ENCODE measurements around the gene IFITM1. TPM values are rescaled to one million over a fixed set of nuclear protein-coding genes. Genes with fewer than 3 reads are reported as not detected.
"Not testable (repeated sequence)": the region's sequence is repeated elsewhere in the genome, so short reads cannot be mapped to it uniquely, and the experiment has no call there.

The IFITM1 gene
- total RNA-seq, 2 experiments from 2014 or later: 459 to 909 TPM

DNA sequence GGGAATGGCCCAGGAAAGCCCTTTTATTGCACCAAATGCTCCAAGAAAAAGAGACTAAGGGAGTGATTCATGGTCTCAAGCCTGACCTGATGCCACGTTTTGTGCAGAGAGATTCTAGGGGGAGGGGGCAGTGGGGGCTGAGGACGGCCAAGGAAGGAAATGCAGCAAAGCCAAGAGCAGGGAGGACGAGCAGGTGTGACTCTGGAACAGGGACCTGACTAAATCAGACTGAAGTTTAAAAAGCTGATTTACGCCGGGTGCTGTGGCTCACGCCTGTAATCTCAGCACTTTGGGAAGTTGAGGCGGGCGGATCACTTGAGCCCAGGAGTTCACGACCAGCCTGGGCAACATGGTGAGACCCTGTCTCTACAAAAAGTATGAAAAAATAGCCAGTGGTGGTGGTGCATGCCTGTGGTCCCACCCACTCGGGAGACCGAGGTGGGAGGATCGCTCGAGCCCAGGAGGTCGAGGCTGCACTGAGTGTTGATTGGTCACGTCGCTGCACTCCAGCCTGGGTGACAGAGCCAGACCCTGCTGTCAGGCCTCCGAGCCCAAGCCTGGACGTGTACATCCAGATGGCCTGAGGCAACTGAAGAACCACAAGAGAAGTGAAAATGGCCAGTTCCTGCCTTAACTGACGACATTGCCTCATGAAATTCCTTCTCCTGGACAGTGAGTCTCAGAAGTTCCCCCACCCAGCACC lies 17.7 kb downstream of the IFITM1 start:
- peak overlapping the region; percentile 64 for H3K27ac Mint-ChIP-seq
- H3K27me3 Mint-ChIP-seq: peaks cover 20% of the 10 kb centered on the region
- CTCF ChIA-PET: interaction anchor here (1.3 kb wide), 1 partner anchor 18 kb away, joined by 3 read pairs; no protein-coding TSS in a partner anchor
- H3K4me1 Mint-ChIP-seq: peaks cover 58% of the 10 kb centered on the region
- ATAC-seq (no peak), DNase-seq (peak; percentile 45)
- no peaks in the 10 kb centered on the region for H3K9me3 Mint-ChIP-seq (ENCODE audit: low read depth)
- H3K4me3 Mint-ChIP-seq: no peak overlapping the region
- peaks cover 2% of the 10 kb centered on the region for H3K36me3 Mint-ChIP-seq

DNA sequence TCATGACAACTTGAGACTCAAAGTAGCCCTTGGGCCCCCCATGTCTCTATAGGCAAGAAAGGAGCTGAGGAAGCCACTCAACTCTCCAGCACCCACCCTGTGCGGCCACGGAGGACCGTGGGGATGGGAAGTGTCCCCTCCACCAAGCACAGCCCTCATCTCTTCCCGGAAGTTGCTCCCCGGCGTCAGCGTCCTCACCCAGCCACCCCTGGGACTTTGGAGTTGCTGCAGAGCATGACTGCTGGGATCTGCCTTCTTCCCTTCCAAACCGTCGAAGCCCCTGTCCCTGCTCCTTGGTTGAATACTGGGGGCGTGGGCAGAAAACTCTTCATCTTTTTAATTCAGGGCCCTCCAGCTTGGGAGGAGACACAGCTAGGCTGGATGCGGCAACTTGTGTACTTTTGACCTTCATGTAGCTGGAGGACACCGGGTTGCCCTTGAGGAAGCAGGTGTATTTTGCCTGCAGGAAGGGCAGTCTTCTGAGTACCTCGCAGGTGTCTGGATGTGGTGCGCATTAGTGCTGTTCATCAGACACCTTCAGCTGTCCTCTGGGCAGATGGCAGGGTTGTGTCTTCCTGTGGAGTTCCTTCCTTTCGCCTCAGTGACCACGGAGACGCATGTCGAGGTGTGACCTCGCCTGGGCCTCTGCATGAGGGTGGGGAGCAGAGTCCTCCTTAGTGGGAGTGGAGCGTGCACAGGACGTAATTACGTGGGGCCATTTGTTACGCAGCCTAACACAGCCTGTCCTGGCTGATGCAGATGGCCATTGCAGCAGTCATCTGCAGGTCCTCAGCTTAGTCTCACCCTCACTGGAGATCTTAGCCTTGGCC lies 19.0 kb downstream of the IFITM1 start:
- peaks cover 20% of the 10 kb centered on the region for H3K27me3 Mint-ChIP-seq
- no peak overlapping the region for H3K27ac Mint-ChIP-seq
- H3K4me3 Mint-ChIP-seq: no peak overlapping the region
- ATAC-seq: no peak
- peaks cover 46% of the 10 kb centered on the region for H3K4me1 Mint-ChIP-seq
- CTCF ChIA-PET: interaction anchor here (0.9 to 1.3 kb wide), 2 partner anchors 16 to 64 kb away, joined by 3 to 4 read pairs; no protein-coding TSS in a partner anchor
- peaks cover 2% of the 10 kb centered on the region for H3K36me3 Mint-ChIP-seq
- no peak for DNase-seq
- no peaks in the 10 kb centered on the region for H3K9me3 Mint-ChIP-seq (ENCODE audit: low read depth)

DNA sequence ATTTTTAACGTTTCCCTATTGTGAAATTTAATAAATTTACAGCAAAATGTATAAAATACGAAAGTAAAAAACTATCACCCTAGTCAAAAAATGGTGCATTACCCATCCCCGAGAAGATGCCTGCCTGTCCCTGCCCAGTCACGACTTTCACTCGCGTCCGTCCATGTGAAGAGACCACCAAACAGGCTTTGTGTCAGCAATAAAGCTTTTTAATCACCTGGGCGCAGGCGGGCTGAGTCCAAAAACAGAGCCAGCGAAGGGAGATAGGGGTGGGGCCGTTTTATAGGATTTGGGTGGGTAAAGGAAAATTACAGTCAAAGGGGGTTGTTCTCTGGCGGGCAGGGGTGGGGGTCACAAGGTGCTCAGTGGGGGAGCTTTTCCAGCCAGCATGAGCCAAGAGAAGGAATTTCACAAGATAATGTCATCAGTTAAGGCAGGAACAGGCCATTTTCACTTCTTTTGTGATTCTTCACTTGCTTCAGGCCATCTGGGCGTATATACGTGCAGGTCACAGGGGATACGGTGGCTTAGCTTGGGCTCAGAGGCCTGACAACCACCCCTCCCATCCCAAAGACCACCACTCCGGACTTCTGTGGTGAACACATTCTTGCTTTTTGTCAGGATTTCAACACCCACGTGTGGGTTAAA lies 19.9 kb downstream of the IFITM1 start:
- DNase-seq; H3K9me3 Mint-ChIP-seq (ENCODE audit: low read depth); H3K27ac Mint-ChIP-seq; H3K4me3 Mint-ChIP-seq; ATAC-seq; H3K36me3 Mint-ChIP-seq; CTCF ChIA-PET: not testable (repeated sequence)
- H3K4me1 Mint-ChIP-seq: peaks cover 40% of the 10 kb centered on the region
- peaks cover 20% of the 10 kb centered on the region for H3K27me3 Mint-ChIP-seq

DNA sequence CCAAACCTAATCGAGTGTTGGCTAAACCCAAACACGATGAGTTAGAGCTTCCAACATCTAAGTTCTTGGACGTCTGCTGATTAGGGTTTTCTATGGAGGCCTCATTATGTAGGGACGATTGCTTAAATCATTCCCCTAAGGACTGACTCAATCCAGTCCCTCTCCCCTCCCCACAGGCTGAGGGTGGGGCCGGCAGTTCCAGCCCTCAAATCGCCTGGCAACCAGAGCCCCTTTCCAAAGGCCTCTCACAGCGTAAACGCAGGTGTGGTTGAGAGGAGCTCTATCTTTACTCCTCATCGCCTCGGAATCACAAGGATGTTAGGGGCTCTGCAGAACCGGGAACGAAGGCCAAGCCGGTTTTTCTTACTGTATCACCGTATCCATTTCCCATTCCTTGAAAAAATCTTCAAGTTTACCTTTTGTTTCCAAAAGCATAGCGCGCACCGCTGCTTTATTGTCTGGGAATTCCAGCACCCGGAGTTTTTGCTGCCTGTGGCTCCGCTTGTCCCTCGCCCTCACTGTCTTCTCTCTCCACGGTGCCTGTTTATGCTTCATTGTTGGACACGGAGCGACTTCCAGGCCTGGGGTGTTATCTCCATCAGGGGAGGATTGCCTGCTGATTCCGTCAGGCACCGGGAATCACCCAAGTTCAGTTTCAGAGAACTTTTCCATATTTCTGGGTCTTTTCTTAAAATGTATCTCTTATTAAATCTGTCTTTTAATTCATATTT lies 20.6 kb downstream of the IFITM1 start:
- ATAC-seq: no peak
- Mint-ChIP-seq H3K4me3 (no peak overlapping the region), H3K9me3 (ENCODE audit: low read depth) (no peaks in the 10 kb centered on the region), H3K27me3 (peaks cover 20% of the 10 kb centered on the region), H3K27ac (no peak overlapping the region), H3K36me3 (peaks cover 2% of the 10 kb centered on the region), H3K4me1 (peaks cover 35% of the 10 kb centered on the region)
- DNase-seq: no peak
- CTCF ChIA-PET: no interaction called here

DNA sequence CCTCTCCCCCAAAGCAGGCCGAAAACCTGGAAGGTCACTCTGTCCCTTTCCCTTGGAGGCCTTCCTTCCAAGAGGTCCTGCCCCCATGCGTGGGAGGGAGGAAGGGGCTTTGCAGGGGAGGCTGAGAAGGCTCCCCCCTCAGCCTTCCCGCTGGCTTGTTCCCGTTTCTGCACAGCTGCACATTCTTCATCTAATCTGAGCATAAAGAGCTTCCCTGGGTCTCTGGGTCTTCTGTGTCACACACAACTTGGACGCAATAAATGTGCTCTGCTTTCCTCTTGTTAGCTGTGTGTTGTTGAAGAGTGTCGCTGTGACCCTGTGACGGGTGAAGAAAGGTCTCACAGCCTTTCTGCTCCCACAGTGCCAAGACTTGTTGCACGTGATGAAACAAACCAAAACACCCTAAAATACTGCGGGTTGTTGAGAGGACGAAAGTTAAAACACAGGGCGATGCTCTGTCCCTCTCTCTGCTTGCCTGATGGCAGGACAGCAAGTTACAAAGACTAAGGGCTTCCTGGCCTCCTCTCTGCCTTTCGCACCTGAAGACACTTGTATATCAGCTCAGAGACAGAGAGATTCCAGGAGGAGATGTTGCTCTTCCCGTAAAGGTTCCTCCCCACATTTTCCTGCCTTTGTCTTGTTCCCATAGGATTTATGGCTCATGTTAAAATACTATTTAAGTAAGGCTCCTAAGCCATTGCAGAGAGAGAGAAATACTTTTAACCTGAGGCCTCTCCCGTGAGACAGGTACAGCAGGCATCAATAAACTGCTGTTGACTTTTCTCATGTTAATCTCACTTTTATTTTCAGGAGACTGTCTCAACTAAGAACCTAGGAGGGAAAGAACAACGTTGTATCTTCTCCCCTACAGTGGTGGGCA lies 22.2 kb downstream of the IFITM1 start:
- Mint-ChIP-seq H3K27ac (no peak overlapping the region), H3K9me3 (ENCODE audit: low read depth) (no peaks in the 10 kb centered on the region), H3K36me3 (peaks cover 2% of the 10 kb centered on the region), H3K4me3 (no peak overlapping the region), H3K27me3 (peaks cover 27% of the 10 kb centered on the region), H3K4me1 (peaks cover 21% of the 10 kb centered on the region)
- DNase-seq (no peak), ATAC-seq (no peak)
- CTCF ChIA-PET: interaction anchor here (1.0 to 1.1 kb wide), 2 partner anchors 8 to 9 kb away, joined by 3 read pairs; no protein-coding TSS in a partner anchor

DNA sequence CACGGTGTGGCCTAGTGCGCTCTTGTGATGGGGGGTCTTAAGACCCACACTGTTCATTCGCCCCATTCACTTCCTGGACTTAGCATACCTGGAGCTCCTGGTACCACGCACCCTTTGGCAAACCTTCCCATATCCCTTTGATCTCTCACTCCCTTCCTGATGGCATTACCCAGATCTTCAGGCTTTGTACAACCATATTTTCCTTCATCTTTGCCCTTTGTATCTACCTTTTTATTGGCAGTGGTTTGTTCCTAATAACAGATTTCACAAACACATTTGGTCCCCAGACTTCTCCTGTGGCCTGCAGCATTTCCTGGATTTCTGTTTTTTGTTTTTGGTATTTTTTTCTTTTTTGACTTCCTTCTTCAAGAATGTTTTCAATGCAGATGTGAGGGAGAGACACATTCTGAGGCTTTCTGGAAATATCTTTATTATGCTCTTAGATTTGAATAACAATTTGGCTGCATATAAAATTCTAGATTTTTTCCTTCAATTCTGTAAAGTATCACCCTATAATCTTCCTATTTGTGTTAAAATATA lies 22.9 kb downstream of the IFITM1 start:
- H3K27me3 Mint-ChIP-seq: peaks cover 26% of the 10 kb centered on the region
- H3K4me3 Mint-ChIP-seq: no peak overlapping the region
- CTCF ChIA-PET: no interaction called here
- no peak for ATAC-seq
- DNase-seq: no peak
- no peak overlapping the region for H3K27ac Mint-ChIP-seq
- peaks cover 21% of the 10 kb centered on the region for H3K4me1 Mint-ChIP-seq
- H3K36me3 Mint-ChIP-seq: peaks cover 2% of the 10 kb centered on the region
- no peaks in the 10 kb centered on the region for H3K9me3 Mint-ChIP-seq (ENCODE audit: low read depth)

DNA sequence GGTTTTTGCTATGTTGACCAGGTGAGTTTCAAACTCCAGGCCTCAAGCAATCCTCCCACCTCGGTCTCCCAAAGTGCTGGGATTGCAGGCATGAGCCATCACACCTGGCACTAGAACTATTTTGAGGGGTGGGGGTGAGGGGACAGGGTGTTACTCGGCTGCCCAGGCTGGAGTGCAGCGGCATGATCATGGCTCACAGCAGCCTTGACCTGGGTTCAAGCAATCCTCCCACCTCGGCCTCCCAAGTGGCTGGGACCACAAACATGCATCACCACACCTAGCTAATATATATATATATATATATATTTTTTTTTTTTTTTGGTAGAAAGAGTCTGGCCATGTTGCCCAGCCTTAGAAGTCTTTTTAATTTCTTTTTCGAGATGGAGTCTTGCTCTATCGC lies 23.9 kb downstream of the IFITM1 start:
- Mint-ChIP-seq H3K9me3 (ENCODE audit: low read depth) (no peaks in the 10 kb centered on the region), H3K4me1 (peaks cover 17% of the 10 kb centered on the region), H3K27me3 (peaks cover 25% of the 10 kb centered on the region), H3K4me3 (no peak overlapping the region), H3K36me3 (peaks cover 2% of the 10 kb centered on the region), H3K27ac (no peak overlapping the region)
- DNase-seq (no peak), ATAC-seq (no peak)
- CTCF ChIA-PET: no interaction called here

DNA sequence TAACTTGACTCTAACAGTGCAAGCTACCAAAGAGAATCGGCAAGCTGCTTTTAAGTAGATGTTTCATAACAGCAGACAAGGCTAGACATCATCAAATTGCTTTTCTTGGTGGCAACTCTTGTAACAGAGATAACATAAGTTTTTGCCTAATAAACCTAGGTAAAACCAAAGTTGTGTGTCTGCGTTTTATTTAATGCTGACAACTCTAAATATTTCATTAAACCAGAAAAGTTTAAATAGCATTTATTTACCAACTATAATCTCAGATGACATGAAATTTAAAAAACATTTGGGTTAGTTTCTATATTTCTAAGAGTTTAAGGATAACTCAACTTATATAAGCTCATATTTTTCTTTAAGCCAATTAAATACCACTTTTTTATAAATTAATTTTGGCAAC lies 26.1 kb downstream of the IFITM1 start:
- Mint-ChIP-seq H3K27ac (no peak overlapping the region), H3K4me3 (no peak overlapping the region), H3K36me3 (peaks cover 2% of the 10 kb centered on the region), H3K4me1 (peaks cover 12% of the 10 kb centered on the region), H3K9me3 (ENCODE audit: low read depth) (no peaks in the 10 kb centered on the region), H3K27me3 (peaks cover 23% of the 10 kb centered on the region)
- no peak for ATAC-seq
- CTCF ChIA-PET: interaction anchor here (1.0 to 2.1 kb wide), 6 partner anchors 8 to 89 kb away, joined by 3 to 9 read pairs (median 5); no protein-coding TSS in a partner anchor
- DNase-seq: no peak

DNA sequence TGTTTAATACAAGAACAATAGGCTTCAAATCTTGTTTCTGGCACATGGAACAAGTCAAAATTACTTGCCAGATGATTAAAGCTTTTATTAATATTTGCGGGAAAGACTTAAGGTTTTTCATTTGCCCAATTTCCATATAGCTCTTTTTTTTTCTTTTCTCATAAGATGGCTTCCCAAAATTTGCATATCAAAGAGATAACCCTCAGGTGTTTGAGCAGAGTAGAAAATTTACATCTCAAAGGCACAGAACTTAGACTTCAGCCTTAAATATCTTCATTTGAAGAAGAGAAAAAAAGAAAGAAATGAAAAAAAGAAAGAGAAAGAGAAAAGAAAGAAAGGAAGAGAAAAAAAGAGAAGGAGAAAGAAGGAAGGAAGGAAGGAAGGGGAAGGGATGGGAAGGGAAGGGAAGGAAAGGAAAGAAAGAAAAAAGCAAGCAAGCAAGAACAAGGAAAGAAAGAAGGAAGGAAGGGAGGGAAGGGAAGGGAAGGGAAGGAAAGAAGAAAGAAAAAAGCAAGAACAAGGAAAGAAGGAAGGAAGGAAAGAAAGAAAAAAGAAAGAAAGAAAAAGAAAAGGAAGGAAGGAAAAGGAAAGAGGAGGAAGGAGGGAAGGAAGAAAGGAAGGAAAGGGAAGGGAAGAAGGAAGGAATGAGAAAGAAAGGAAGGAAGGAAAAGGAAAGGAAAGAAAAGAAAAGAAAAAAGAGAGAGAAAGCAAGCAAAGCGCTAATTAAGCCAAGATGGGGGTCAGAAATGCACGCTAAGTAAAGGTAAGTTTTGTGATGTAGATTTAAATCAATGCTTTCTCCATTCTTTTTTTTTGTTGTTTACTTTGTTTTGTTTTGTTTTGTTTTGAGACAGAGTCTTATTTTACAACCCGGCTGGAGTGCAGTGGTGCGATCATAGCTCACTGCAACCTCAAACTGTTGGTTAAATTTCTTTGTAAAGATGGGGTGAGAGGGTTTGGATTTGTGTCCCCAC lies 27.0 kb downstream of the IFITM1 start:
- no peak overlapping the region for H3K27ac Mint-ChIP-seq

DNA sequence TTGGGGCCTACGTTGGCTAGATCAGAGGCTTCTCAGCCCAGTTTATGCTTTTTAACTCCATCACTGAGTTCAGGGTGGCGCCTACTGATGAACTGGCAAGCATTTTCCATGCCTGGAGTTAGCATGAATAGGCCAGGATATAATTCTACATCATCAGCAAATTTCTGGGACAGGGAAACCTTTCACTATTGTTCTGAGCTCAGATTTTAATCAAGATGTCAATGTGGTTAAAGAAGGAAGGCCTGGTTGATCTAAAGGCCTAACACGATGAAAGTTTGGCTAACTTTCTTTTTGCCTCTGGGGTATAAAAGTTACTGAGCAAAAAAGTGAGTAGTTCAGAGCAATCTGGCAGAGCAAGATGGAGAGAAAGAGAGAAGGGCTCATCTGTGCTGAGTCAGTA lies 28.5 kb downstream of the IFITM1 start:
- Mint-ChIP-seq H3K9me3 (ENCODE audit: low read depth) (no peaks in the 10 kb centered on the region), H3K4me3 (no peak overlapping the region), H3K27ac (no peak overlapping the region), H3K36me3 (peaks cover 2% of the 10 kb centered on the region), H3K4me1 (peaks cover 12% of the 10 kb centered on the region), H3K27me3 (peaks cover 21% of the 10 kb centered on the region)
- ATAC-seq (no peak), DNase-seq (no peak)
- CTCF ChIA-PET: interaction anchor here (1.4 kb wide), 1 partner anchor 41 kb away, joined by 3 read pairs; no protein-coding TSS in a partner anchor

More for the DNA sequence above, 27.0 kb downstream of the IFITM1 start:
- CTCF ChIA-PET: interaction anchor here (1.0 to 2.1 kb wide), 4 partner anchors 11 to 90 kb away, joined by 3 to 9 read pairs (median 5); no protein-coding TSS in a partner anchor
- Mint-ChIP-seq H3K4me1 (peaks cover 12% of the 10 kb centered on the region), H3K36me3 (peaks cover 2% of the 10 kb centered on the region), H3K4me3 (no peak overlapping the region), H3K27me3 (peaks cover 19% of the 10 kb centered on the region), H3K9me3 (ENCODE audit: low read depth) (no peaks in the 10 kb centered on the region)
- DNase-seq (no peak), ATAC-seq (no peak)
